ENCODE measurements around the gene CRHR2. TPM values are rescaled to one million over a fixed set of nuclear protein-coding genes. Genes with fewer than 3 reads are reported as not detected.

CRHR2 gene
- total RNA-seq, 2 donors from 2014 or later: not detected

DNA sequence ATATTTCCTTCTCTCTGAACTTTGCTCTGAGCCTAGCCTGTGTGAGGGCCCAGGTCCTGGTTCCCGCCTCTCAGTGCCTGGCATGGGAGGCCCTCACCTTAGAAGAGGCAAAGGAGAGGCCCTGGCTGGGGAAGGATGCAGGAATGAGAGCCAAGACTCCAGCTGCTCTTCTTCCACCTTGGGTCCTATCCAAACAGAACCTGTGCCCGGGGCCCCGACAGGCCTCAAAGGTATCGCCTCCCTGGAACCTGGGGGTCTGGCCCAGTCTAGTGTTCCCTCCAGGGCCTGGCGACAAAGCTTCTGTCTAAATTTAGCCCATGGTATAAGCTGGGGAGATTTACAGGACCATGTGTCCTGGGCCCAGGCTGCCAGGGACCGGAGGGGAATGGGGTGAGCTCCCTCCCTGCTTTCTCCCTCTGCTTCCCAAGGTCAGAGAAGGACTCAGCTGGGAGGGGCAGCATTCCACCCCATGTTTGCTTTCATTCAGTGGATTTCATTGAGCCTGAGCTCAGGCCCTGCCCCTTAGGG is 12.0 kb upstream of the CRHR2 start:
- Mint-ChIP-seq H3K9me3 (no peaks in the 10 kb centered on the region), H3K36me3 (no peaks in the 10 kb centered on the region), H3K27ac (peak overlapping the region in 1 of 2 donors; percentile 79)
- ATAC-seq: no peak
- DNase-seq (ENCODE audit: low spot score in 2 of 2): no peak

GRCh38 chr7:30692882-30693281 is 10.6 kb upstream of the CRHR2 start:
- Mint-ChIP-seq H3K9me3 (no peaks in the 10 kb centered on the region), H3K36me3 (no peaks in the 10 kb centered on the region), H3K27ac (no peak overlapping the region)
- no peak for ATAC-seq
- no peak for DNase-seq (ENCODE audit: low spot score in 2 of 2)

DNA sequence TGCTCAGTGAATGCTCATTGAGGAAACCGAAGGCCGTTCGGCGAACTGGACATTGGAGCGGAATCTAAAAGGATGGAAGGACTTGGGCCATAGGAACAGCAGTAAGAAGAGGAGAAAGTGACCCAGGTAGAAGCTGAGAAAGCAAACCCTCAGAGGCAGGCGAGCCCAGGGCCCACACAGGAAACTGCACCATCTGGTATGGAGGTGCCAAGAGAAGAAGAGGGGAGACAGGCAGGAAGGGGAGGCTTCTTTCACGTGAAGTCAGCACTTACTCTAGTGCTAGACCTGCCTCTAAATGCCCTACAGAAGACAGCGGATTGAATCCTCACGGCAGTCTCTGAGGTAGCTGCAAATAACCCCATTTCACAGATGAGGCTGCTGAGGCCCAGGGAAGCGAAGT is 10.2 kb upstream of the CRHR2 start:
- H3K27ac Mint-ChIP-seq: no peak overlapping the region
- no peaks in the 10 kb centered on the region for H3K36me3 Mint-ChIP-seq
- no peaks in the 10 kb centered on the region for H3K9me3 Mint-ChIP-seq
- no peak for ATAC-seq
- DNase-seq (ENCODE audit: low spot score in 2 of 2): no peak

DNA sequence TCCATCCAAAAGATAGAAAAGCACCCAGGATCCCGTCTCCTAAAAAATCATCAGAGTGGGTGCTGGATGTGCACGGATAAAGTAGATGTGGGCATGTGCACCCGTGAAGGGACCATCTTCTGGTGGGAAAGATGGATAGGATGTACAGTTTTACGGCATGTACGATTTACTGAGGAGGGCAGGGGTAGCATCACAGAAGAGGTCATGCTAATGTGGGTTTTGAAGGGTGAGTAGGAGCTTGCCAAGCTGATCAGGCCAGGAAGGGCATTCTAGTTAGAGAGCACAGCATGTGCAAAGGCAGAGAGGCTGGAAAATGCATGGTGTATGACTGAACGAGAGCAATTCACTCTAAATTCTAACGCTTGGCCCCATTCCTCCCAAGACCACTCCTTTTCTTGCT is 7.8 kb upstream of the CRHR2 start:
- H3K36me3 Mint-ChIP-seq: no peaks in the 10 kb centered on the region
- DNase-seq (ENCODE audit: low spot score in 2 of 2) (no peak), ATAC-seq (no peak)
- H3K9me3 Mint-ChIP-seq: no peaks in the 10 kb centered on the region
- no peak overlapping the region for H3K27ac Mint-ChIP-seq

- Mint-ChIP-seq H3K9me3 (no peaks in the 10 kb centered on the region), H3K36me3 (no peaks in the 10 kb centered on the region), H3K27ac (no peak overlapping the region)
- no peak for ATAC-seq
- no peak for DNase-seq (ENCODE audit: low spot score in 2 of 2)
Observed at GRCh38 chr7:30688718-30689221, 6.5 kb upstream of the CRHR2 start.

- H3K36me3 Mint-ChIP-seq: no peaks in the 10 kb centered on the region
- no peak for DNase-seq (ENCODE audit: low spot score in 2 of 2)
- H3K27ac Mint-ChIP-seq: no peak overlapping the region
- ATAC-seq: no peak
- H3K9me3 Mint-ChIP-seq: no peaks in the 10 kb centered on the region
Observed at GRCh38 chr7:30687604-30688003, 5.3 kb upstream of the CRHR2 start.

- H3K36me3 Mint-ChIP-seq: no peaks in the 10 kb centered on the region
- ATAC-seq (no peak), DNase-seq (ENCODE audit: low spot score in 2 of 2) (no peak)
- no peak overlapping the region for H3K27ac Mint-ChIP-seq
- H3K9me3 Mint-ChIP-seq: no peaks in the 10 kb centered on the region
Observed at GRCh38 chr7:30684351-30684750, 2.1 kb upstream of the CRHR2 start.

DNA sequence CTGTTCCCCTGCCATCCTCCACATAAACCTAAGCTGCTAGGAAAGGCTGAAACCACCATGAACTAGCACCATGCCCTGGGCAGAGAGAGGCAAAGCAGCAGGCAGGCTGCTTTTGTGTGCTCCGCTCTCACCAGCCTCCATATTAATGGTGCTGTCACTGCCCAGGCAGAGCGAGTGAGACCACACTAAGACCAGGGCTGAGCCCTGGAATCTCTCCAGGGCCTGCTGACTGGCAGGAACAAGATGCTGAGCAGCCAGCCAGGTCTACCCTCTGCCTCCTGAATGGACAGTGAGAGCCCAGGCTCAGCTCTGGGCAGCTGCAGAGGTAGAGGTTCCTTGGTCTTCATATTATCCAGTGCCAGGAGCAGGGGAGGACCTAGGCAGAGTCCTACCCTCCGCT is 1.6 kb upstream of the CRHR2 start:
- ATAC-seq (no peak), DNase-seq (ENCODE audit: low spot score in 2 of 2) (no peak)
- no peaks in the 10 kb centered on the region for H3K9me3 Mint-ChIP-seq
- no peak overlapping the region for H3K27ac Mint-ChIP-seq
- H3K36me3 Mint-ChIP-seq: no peaks in the 10 kb centered on the region

DNA sequence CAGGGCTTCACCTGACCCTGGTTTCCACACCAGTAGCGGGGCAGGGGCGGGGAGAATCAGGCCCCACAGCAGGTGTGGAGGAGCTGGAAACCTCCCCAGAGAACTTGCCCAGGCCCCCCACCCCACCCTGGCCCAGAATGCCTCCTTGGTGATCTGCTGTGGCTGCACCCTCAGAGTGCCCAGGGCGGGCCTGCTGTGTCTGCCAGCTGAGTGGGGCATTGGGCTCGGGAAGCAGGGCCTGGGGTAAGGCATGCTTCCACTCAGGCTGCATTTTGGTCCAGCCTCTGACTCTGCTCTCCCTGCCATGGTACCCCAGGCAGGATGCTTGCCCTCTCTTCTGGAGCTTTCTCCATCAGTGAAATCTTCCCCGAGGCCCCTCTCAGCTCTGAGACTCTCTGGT is 1.1 kb upstream of the CRHR2 start:
- DNase-seq (ENCODE audit: low spot score in 2 of 2) (no peak), ATAC-seq (no peak)
- Mint-ChIP-seq H3K27ac (no peak overlapping the region), H3K36me3 (no peaks in the 10 kb centered on the region), H3K9me3 (no peaks in the 10 kb centered on the region)

- no peaks in the 10 kb centered on the region for H3K9me3 Mint-ChIP-seq
- no peaks in the 10 kb centered on the region for H3K36me3 Mint-ChIP-seq
- DNase-seq (ENCODE audit: low spot score in 2 of 2): no peak
- ATAC-seq: peak; percentile 36 to 44
- H3K27ac Mint-ChIP-seq: no peak overlapping the region
Observed at GRCh38 chr7:30681815-30682211, 443 bp downstream of the CRHR2 start.

DNA sequence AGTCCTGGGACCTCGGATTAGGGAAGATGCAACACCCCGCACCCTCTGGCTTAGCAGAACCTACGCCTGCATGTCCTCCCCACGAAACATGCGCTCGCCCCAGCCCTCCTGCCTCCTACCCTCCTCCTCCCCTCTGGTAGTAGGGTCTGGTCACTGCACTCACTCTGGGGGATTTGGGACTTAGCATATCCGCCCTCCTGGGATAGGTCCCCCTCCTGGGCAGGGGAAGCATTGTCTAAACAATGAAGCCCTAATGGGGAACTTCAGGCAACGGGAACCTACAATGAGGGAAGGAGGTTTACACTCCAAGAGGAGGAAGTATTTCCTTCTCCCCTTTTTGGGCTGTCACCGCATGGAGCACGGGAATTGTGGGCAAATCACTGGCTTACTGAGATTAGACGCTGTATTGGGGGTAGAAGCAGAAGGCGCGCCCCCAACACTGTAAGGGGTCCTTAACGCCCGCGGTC is 892 bp downstream of the CRHR2 start:
- DNase-seq (ENCODE audit: low spot score in 2 of 2): no peak
- Mint-ChIP-seq H3K27ac (no peak overlapping the region), H3K9me3 (no peaks in the 10 kb centered on the region), H3K36me3 (no peaks in the 10 kb centered on the region)
- ATAC-seq: no peak

GRCh38 chr7:30679664-30680063 is 2.6 kb downstream of the CRHR2 start:
- Mint-ChIP-seq H3K9me3 (no peaks in the 10 kb centered on the region), H3K27ac (no peak overlapping the region), H3K36me3 (no peaks in the 10 kb centered on the region)
- DNase-seq (ENCODE audit: low spot score in 2 of 2) (no peak), ATAC-seq (no peak)

DNA sequence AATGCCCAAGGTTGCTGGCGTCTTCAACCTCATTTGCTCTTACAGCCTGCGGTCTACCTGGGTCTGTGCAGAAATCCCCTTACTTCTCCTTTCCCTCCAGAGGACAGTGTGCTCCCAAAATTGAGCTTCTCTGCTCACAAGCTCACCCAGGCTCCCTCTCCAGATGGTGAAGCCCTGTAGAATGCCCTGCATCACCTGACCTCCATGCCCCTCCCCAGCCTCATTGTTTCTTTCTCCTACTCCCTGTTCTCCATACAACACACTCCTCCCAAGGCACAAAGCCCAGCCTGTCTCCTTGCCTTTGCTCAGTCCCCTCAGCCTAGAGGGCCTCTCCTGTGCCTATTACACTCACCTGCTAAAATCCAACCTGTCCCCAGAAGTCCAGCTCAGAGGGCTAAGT is 3.5 kb downstream of the CRHR2 start:
- Mint-ChIP-seq H3K27ac (no peak overlapping the region), H3K9me3 (no peaks in the 10 kb centered on the region), H3K36me3 (no peaks in the 10 kb centered on the region)
- DNase-seq (ENCODE audit: low spot score in 2 of 2) (no peak), ATAC-seq (no peak)

DNA sequence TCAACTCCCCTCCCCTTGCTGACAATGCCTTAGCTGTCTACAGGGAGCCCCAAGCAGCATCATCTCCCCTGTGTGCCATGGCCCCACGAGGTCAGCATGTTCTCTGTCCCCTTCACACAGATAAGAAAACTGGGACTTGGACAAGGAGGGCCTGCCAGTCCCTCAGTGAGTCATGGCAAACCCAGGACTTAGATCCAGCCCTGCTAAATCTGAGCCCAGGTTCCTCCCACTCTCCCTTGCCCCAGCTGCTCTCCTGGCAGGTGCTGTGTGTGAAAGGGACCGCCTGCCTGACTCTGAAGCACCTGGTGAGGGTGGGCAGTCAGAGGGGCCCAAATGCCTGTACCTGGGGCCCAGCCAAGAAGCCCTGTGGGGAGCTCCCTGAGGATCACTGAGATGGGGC is 7.4 kb downstream of the CRHR2 start:
- ATAC-seq (no peak), DNase-seq (ENCODE audit: low spot score in 2 of 2) (no peak)
- peaks cover 0 to 5% of the 10 kb centered on the region in 2 donors for H3K9me3 Mint-ChIP-seq
- no peaks in the 10 kb centered on the region for H3K36me3 Mint-ChIP-seq
- H3K27ac Mint-ChIP-seq: no peak overlapping the region

DNA sequence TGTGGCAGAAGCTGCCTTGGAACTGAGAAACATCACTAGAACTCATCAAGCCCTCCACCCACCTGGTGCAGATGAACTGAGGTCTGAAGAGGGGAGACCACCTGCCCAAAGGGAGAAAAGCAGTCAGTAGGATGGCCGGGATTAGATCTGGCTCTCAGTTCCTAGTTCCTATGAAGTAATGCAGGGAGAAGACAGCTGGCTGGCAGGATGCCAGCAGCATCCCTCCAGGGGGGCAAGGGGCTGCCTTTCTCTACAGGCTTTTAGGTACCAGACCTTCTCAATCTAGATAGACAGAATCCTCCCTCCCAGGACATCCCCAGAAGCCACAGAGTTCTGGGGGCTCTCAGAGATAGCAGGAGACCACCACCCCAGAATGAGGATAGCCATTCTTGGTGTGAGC is 7.8 kb downstream of the CRHR2 start:
- DNase-seq (ENCODE audit: low spot score in 2 of 2): no peak
- Mint-ChIP-seq H3K27ac (no peak overlapping the region), H3K9me3 (peaks cover 0 to 5% of the 10 kb centered on the region in 2 donors), H3K36me3 (no peaks in the 10 kb centered on the region)
- no peak for ATAC-seq

DNA sequence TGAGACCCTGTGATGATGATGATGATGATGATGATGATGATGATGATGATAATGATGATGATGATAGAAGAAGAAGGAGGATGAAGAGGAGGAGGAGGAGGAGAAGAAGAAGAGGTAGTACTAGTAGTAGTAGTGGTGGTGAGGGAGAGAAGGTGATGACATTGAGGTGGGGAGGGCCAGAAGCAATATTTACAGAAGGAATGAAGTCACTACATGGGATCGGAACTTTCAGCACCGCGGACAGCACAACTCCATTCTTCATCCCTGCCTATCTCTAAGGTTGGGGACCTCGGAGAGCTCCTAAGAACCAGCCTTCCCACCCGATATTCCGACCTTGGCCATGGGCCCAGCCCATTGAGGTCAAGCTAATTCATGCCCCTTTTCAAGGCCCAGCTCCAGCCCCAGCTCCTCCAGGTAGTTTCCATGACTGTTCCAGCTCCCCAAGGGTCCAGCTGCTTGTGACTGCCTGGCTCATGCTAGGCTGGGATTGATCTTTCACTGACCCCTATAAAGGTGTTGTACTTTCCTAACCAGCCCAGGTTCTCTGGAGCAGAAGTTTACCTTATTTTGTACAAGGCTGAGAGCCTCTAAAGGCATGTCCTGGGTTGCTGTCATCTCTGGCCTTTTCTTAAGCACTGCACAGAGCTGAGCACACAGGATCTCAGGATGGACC is 10.3 kb downstream of the CRHR2 start:
- no peak overlapping the region for H3K27ac Mint-ChIP-seq
- ATAC-seq: no peak
- H3K36me3 Mint-ChIP-seq: no peaks in the 10 kb centered on the region
- peaks cover 0 to 5% of the 10 kb centered on the region in 2 donors for H3K9me3 Mint-ChIP-seq
- no peak for DNase-seq (ENCODE audit: low spot score in 2 of 2)

- Mint-ChIP-seq H3K27ac (no peak overlapping the region), H3K36me3 (no peaks in the 10 kb centered on the region), H3K9me3 (peaks cover 0 to 5% of the 10 kb centered on the region in 2 donors)
- DNase-seq (ENCODE audit: low spot score in 2 of 2): no peak
- ATAC-seq: no peak
Observed at GRCh38 chr7:30668102-30668501, 14.2 kb downstream of the CRHR2 start.

DNA sequence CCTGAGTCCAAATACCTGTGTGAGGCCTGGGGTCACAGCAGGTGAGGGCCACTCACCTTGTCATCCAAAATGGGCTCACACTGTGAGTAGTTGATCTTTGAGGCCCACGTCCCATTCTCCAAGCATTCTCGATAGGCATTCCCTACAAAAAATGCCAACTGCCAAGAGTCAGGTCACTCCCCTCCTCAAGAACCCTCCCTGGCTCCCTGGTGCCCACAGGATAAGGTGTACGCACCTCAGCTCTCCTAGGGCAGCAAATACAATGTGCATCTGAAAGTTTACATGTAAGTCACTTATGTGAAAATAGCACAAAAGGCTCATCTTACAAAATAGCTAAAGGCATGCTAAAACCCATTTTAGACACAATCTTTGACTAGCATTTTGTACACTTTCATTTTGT is 15.1 kb downstream of the CRHR2 start:
- no peak for ATAC-seq
- peaks cover 0 to 5% of the 10 kb centered on the region in 2 donors for H3K9me3 Mint-ChIP-seq
- no peak for DNase-seq (ENCODE audit: low spot score in 2 of 2)
- no peaks in the 10 kb centered on the region for H3K36me3 Mint-ChIP-seq
- H3K27ac Mint-ChIP-seq: no peak overlapping the region

All from activated naive CD4-positive, alpha-beta T cell treated with anti-CD3 and anti-CD28 coated beads, Interleukin-2, amount 50 U/mL, for 72 hours (primary cell).